Pancreas (tissue), 10 donors: ENCODE measurements around the gene DNTTIP2. TPM values are rescaled to one million over a fixed set of nuclear protein-coding genes. Genes with fewer than 3 reads are reported as not detected.

Experiments
- ATAC-seq, 4 donors: fragments of 200-7000 bp; cut with Tn5 transposase; one replicate each; pipeline versions ENCODE4 v1.8.0 to v1.9.1; 2020; ENCODE audit warnings: mild to moderate bottlenecking in 4 of 4, moderate library complexity in 4 of 4
- DNase-seq, 6 donors: peaks; one replicate each; pipeline ENCODE4 v3.0.0-alpha.2; 2020
- FAIRE-seq: peaks from 2 replicates; lab custom pipeline; 2012; peaks lifted over from hg19 to GRCh38; lab: Jason Lieb, UNC
- H3K27ac ChIP-seq, 4 donors: fragments of 200-600 bp; sonication (generic); 1 replicate in 3 of 4; 2 replicates in 1 of 4; pipeline versions ENCODE4 v1.5.0 to v1.8.0; 2020
- H3K27me3 ChIP-seq, 4 donors: fragments of 200-600 bp; one replicate each; pipeline ENCODE4 v1.8.0; 2021
- H3K36me3 ChIP-seq, 3 donors: fragments of 200-600 bp; sonication (generic) in 1 of 3; one replicate each; pipeline versions ENCODE4 v1.5.0 to v1.8.0; 2020 to 2021
- H3K4me1 ChIP-seq, 3 donors: fragments of 200-600 bp; one replicate each; pipeline ENCODE4 v1.8.0; 2021
- H3K4me3 ChIP-seq, 4 donors: fragments of 200-600 bp; sonication (generic) in 2 of 4; one replicate each; pipeline versions ENCODE4 v1.5.0 to v1.8.0; 2020 to 2021
- H3K9me3 ChIP-seq, 4 donors: fragments of 200-600 bp; one replicate each; pipeline ENCODE4 v1.8.0; 2021
- WGBS, 2 donors: extraction: QIAGEN DNeasy Blood & Tissue Kit; methylation state at CpG; one replicate each; pipeline ENCODE4 v1.1.7; 2013; 5-methylcytosine and 5-hydroxymethylcytosine counted together
- intact Hi-C, 3 donors: fragments of 100-400 bp; cut with DNase I; formaldehyde crosslinking; loops; one replicate each; pipeline versions ENCODE4 v1.11.1 to v1.14.2; 2022
- polyA plus RNA-seq, 2 donors: library from polyadenylated mRNA; stranded (reverse); fragments of 200-250 nt; gene quantifications; one replicate each; pipeline ENCODE4 v1.2.3, GENCODE V29; 2013
- total RNA-seq, 6 donors: library from RNA; stranded (reverse); fragmentation: NEBNext Ultra II Directional in 4 of 6; extraction: Animal tissue kit (Norgen Biotek cat#: 25700) in 4 of 6; gene quantifications; one replicate each; pipeline versions ENCODE4 v1.2.1 to v1.2.4, GENCODE V29; 2021 to 2023
- TF ChIP-seq, protein P1 (sequence below), 4 donors: fragments of 200-600 bp; sonication (generic) in 3 of 4; IDR thresholded peaks; one replicate each; pipeline versions ENCODE4 v1.5.0 to v1.8.0; 2021; ENCODE audit warnings: antibody characterized with exemption in 4 of 4
- donor health status: healthy with polysubstance abuse.
- donor health status: DM: no; HTN: no; CAD: no; lungs with moderate emphysema.
- donor health status: DM: no; HTN: no; CAD: no.
- donor health status: control.
- donor health status: control.
- donor health status: Bipolar disorder and iron deficiency.
- donor health status: DM: yes; HTN: yes; CAD: no.
- donor health status: DM: no; HTN: no; CAD: no.
- donor health status: DM: no; HTN: no; CAD: no.
- donor health status: DM: yes; HTN: yes; CAD: no.

DNTTIP2 gene
- total and polyA plus RNA-seq, 8 donors, result 15.7 to 39.2 (median 22.1) TPM

DNA sequence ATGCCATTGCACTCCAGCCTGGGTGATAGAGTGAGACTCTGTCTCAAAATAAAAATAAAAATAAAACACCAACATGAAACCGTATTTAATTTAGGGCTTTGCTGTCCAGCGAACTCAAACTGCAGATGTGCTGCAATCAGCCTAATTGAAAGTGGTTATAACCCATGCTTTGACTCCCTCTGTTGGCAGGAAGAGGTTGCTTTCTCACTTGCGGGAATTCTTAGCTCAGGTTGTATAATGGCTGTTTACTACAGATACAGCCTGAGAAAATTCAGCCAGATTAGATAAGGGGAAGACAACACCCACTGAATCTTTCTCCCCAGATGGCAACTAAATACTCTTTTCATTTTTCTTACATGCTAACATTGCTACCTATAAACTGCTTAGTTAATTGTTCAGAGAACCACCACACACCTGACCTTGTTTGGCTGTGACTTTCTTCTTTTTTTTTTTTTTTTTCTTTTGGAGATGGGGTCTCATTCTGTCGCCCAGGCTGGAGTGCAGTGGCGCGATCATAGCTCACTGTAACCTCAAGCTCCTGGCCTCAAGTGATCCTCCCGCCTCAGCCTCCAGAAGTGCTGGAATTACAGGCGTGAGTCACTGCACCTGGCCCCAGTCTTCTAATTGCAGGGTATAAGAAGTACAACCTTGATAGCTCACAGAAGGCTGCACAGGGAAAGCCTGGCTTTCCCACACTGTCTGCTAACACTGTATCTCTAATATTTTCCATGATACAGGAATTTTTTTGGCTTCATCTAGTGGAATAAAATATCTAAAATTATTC is 34.6 kb downstream of the DNTTIP2 start:
- ATAC-seq (peak in 3 of 4 donors; percentile 14 to 40 (median 24)), FAIRE-seq (no peak), DNase-seq (peak in 3 of 6 donors; percentile 30 to 52 (median 45))
- TF ChIP-seq, protein P1, sequence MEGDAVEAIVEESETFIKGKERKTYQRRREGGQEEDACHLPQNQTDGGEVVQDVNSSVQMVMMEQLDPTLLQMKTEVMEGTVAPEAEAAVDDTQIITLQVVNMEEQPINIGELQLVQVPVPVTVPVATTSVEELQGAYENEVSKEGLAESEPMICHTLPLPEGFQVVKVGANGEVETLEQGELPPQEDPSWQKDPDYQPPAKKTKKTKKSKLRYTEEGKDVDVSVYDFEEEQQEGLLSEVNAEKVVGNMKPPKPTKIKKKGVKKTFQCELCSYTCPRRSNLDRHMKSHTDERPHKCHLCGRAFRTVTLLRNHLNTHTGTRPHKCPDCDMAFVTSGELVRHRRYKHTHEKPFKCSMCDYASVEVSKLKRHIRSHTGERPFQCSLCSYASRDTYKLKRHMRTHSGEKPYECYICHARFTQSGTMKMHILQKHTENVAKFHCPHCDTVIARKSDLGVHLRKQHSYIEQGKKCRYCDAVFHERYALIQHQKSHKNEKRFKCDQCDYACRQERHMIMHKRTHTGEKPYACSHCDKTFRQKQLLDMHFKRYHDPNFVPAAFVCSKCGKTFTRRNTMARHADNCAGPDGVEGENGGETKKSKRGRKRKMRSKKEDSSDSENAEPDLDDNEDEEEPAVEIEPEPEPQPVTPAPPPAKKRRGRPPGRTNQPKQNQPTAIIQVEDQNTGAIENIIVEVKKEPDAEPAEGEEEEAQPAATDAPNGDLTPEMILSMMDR (IDR thresholded peaks at IDR 0.05), result peak; percentile 32 to 56 (median 42)
- 33 to 40% methylated on average over 8 of the region's 8 CpGs for WGBS, 2 donors
- Histone ChIP-seq H3K36me3 (no peaks in the 10 kb centered on the region), H3K27ac (peak overlapping the region in 2 of 4 donors; percentile 93 to 99), H3K4me3 (no peak overlapping the region), H3K9me3 (no peaks in the 10 kb centered on the region), H3K27me3 (no peaks in the 10 kb centered on the region), H3K4me1 (peaks cover 6 to 13% (median 10%) of the 10 kb centered on the region in 3 donors)
- intact Hi-C loops, result no loop called here

DNA sequence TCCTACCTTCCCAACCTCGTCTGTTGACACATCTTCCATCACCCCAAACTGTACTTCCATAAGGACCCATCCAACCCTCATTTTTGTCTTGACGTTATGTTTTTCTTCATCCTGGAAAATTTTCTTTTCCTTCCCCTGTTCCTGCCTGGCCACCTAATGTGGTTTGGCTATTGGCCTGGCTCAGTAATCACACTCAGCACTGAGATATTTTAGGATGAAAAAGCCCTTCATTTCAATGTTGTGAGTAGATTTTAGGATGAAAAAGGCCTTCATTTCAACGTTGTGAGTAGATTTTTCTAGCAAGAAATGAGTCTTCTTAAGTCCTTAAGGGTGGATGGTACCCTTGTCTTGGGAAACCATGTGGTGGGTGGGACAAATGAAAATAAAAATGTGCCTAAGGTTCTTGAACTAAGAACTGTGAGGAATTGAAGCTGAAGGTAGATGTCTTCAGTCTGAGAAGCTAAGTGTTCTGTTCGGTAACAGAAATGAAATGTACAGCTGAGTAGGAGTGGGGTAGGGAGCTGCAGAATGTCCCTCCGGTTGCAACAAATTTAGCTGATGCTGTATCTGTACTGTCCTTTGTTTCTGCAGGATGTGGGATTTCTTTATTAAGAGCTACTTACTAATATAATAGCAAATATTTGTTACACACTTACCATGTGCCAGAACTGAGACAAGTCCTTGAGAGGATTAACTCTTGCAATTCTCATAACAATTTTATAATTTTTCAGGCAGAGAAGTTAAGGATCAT is 36.1 kb downstream of the DNTTIP2 start:
- WGBS, 2 donors, result 86 to 91% methylated on average over 5 of the region's 5 CpGs
- ATAC-seq (no peak), DNase-seq (no peak), FAIRE-seq (no peak)
- H3K27ac ChIP-seq, result no peak overlapping the region
- intact Hi-C loops, result no loop called here
- H3K36me3 ChIP-seq, result no peaks in the 10 kb centered on the region
- TF ChIP-seq, protein P1 (IDR thresholded peaks at IDR 0.05), result no peak
- no peak overlapping the region for H3K4me3 ChIP-seq
- no peaks in the 10 kb centered on the region for H3K9me3 ChIP-seq
- no peaks in the 10 kb centered on the region for H3K27me3 ChIP-seq
- peaks cover 6 to 13% (median 10%) of the 10 kb centered on the region in 3 donors for H3K4me1 ChIP-seq

- intact Hi-C loops, result no loop called here
- Histone ChIP-seq H3K36me3 (no peaks in the 10 kb centered on the region), H3K9me3 (no peaks in the 10 kb centered on the region), H3K27ac (no peak overlapping the region), H3K4me3 (no peak overlapping the region), H3K27me3 (no peaks in the 10 kb centered on the region), H3K4me1 (peaks cover 6 to 13% (median 10%) of the 10 kb centered on the region in 3 donors)
- WGBS, 2 donors, result 74 to 84% methylated on average over 3 of the region's 3 CpGs
- ATAC-seq, result no peak
- DNase-seq, result no peak
- FAIRE-seq, result no peak
- TF ChIP-seq, protein P1 (IDR thresholded peaks at IDR 0.05), result no peak
Observed at GRCh38 chr1:93841771-93842170, 37.2 kb downstream of the DNTTIP2 start.

GRCh38 chr1:93840956-93841482 is 38.0 kb downstream of the DNTTIP2 start:
- TF ChIP-seq, protein P1 (IDR thresholded peaks at IDR 0.05), result no peak
- Histone ChIP-seq H3K4me3 (no peak overlapping the region), H3K27me3 (no peaks in the 10 kb centered on the region), H3K27ac (no peak overlapping the region), H3K36me3 (no peaks in the 10 kb centered on the region), H3K4me1 (peaks cover 6 to 13% (median 10%) of the 10 kb centered on the region in 3 donors), H3K9me3 (no peaks in the 10 kb centered on the region)
- WGBS, 2 donors, result 90 to 96% methylated on average over 4 of the region's 4 CpGs
- no peak for DNase-seq
- intact Hi-C loops, result no loop called here
- no peak for FAIRE-seq
- ATAC-seq, result no peak
